Stimulated activated CD4-positive, alpha-beta T cell treated with anti-CD3 and anti-CD28 coated beads, Interleukin-12 subunit alpha, Interleukin-12 subunit beta, amount 100 ng/mL, for 4 hours (primary cell): Measurements from ENCODE around the gene LAMA1.

Source experiments
- DNase-seq: peaks from one replicate; pipeline ENCODE4 v3.0.0-alpha.2; 2020

The LAMA1 gene

GRCh38 chr18:7111134-7111533, 6.5 kb downstream of the LAMA1 start:
- DNase-seq = no peak

DNA sequence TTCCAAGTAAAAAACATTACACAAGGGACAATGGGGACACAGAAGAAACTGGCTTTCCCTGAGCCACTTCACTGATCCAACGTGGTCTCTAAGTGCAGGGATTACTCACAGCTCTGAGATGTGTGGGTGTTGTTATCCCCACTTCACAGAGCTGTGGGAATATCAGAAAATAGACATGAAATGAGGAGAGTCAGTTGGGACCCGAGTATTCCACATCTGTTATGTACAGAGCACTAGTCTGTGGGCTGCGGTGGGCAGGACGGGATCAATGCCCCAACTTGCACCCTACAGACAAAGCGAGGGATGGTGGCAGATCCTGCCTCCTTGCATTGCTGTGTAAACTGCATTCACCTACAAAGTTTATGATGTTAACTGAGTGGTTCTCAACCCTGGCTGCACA, 11.7 kb downstream of the LAMA1 start:
- DNase-seq = no peak

DNA sequence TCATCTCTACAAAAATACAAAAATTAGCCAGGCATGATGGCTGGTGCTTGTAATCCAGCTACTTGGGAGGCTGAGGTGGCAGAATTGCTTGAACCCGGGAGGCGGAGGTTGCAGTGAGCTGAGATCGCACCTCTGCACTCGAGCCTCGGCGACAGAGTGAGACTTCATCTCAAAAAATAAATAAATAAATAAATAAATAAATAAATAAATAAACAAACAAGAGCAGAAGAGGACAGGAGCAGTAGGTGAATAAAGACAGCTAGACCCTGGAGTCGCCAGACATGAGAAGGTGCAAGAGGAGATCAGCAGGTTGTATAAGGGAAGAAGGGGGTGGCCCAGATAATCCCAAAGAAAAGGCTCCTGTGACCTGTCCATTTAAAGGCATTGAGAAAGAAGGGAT, 12.3 kb downstream of the LAMA1 start:
- DNase-seq = no peak

DNA sequence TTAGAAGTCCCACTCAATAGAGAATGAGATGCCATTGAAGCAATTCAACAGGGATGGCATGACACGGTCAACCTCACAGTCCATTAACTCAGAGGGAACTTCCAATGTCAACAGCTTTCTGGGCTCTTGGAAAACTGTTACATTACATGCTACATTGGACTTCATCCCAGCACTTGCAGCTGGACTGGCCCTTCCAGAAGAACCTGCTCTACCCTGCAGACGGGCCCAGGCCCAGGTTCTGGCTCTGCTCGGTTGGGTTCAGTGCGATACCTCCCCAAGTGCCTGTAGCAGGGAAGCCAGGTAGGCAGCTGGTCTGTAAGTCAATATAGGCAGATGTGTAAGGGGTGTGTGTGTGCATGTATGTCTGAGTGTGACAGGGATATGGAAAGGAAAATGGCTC, 12.9 kb downstream of the LAMA1 start:
- no peak for DNase-seq

DNA sequence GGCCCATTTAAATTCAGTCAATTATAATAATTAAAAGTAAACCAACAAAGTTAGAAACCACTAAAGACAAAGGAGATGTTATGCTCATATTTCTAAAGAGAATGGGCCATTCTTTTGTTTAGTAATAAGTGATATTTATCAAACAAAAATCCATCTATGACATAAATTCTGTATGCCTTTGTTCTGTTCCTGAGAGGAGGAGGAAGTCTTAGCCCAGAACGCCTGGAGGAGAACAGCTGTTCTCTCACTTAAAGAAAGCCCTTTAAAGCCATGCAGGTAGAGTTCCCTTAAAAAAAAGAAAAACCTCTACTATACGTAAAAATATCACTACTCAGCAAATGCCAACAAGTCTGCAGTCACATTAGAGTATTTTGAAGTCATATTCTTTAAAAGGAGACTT, 15.5 kb downstream of the LAMA1 start:
- no peak for DNase-seq

GRCh38 chr18:7096838-7097237, 20.8 kb downstream of the LAMA1 start:
- DNase-seq = no peak

DNA sequence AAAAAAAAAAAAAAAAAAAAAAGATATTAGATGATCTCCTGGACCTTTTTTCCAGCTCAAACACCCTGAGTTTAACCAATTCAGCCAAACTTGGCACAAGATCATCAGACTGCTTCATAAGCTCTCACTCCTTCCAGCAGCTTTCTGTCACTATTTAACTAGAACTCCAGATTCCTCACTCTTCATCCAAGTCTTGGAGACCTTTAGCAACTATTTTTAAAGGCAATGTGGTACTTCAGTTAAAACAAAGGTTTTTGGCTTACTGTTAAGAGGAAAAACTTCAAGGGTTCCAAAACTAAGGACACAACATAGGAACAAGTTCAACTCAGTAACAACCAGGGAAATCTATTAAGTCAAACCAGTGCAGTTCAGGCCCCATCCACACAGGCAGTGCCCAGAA, 23.2 kb downstream of the LAMA1 start:
- DNase-seq = no peak

DNA sequence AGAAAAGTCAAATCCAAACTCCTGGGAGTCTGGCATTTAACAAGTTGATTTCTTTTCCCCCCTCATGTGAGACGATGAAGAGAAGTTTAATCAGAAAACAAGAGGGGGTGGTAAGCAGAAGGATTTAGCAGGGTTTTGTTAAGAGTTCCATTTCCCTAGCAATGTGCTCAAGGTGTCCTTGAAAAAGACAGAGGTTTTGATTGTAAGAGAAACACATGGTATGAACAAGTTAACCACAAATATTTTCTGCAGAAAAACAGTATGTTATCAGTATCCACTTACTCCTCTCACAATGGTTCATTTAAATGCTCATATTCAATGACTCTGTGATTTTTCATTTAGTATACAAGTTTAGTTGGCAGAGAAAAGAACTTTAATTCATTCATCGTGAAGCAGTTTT, 26.8 kb downstream of the LAMA1 start:
- no peak for DNase-seq

DNA sequence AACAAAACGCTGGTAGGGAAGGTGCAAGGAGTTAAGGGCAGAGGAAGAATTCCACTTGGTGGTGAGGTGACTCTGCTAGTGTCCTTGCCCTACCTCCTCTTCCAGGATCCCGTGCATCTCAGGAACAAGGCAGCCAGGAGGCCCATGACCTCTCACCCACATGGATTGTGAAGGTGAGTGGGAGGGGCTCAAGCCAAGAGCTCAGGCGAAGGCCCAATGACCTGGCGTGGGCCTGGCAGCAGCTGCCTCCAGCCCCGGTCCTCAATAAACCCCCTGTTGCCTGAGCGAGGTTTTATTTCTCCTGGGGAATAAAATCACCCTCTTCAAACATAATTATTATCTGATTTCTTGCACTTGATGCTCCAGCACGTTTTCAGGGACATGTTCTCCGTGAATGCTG, 28.2 kb downstream of the LAMA1 start:
- no peak for DNase-seq

DNA sequence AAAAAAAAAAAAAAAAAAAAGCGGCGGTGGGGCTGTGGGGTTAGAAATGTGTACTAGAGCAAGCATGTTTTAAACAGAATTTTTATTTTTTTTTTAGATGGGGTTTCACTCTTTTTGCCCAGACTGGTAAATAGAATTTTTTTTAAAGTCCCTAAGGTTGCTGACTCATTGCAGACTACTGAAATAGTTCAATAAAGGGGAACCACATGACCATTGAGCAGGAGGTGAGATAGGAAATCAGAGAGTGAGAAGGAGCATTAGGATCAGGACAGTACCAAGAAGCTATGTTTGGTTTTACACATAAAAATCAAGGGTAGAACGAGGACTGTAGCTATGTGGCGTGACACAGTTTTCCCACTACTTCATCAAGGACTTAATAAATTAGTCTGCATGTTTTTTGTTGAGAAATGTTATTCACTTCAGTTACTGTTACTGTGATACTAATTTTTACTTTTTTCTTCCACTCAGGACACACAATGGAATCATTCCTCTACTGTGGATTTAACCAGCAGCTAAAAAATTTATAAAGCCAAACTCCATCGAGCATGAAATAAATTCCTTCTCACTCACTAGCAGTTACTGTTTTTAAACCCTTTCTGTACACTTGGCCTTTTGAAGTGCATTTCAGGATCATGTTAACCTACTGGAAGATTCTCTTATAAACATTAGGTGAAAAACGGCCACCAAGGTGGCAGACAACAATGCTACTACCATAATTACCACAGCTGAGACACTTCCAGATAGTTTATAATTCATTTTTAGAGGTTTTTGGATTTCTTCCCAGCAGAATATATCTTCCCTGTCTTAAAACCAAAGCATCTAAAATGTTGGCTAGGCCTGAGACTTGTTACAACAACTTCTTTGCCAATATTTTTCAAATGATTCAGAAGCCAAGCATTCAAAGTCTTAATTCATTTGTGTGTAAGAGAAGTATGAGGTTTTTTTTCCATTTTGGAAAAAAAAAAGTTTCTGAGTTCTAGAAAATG, 33.2 kb downstream of the LAMA1 start:
- no peak for DNase-seq

- DNase-seq = no peak
Observed at GRCh38 chr18:7082671-7083070, 34.9 kb downstream of the LAMA1 start.

GRCh38 chr18:7079231-7079630, 38.4 kb downstream of the LAMA1 start:
- no peak for DNase-seq

DNA sequence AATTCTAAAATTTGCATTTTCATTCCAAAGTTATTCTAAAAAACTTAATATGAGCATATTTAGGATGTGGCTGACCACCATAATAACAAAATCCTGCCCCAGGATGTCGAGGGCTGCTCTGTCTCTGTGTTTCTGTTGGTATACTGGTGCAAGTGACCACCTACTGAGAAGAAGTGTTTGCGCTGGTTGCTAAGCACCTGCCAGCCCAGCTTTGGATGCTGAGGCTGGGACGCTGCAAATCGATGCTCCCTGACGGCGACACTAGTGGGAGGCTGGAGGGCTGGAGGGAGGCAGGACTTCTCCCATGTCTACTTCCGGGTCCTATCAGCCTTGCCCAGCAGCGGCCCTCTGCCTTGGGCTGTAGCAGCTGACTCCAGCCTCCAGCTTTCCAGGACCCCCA, 45.0 kb downstream of the LAMA1 start:
- DNase-seq = no peak

- no peak for DNase-seq
Observed at GRCh38 chr18:7071600-7071999, 46.0 kb downstream of the LAMA1 start.

GRCh38 chr18:7070466-7070865, 47.1 kb downstream of the LAMA1 start:
- no peak for DNase-seq

- no peak for DNase-seq
Observed at GRCh38 chr18:7068871-7069590, 48.6 kb downstream of the LAMA1 start.

GRCh38 chr18:7066965-7067555, 50.5 kb downstream of the LAMA1 start:
- no peak for DNase-seq

GRCh38 chr18:7065736-7066135, 51.9 kb downstream of the LAMA1 start:
- no peak for DNase-seq

- DNase-seq = no peak
Observed at GRCh38 chr18:7064346-7064745, 53.3 kb downstream of the LAMA1 start.

DNA sequence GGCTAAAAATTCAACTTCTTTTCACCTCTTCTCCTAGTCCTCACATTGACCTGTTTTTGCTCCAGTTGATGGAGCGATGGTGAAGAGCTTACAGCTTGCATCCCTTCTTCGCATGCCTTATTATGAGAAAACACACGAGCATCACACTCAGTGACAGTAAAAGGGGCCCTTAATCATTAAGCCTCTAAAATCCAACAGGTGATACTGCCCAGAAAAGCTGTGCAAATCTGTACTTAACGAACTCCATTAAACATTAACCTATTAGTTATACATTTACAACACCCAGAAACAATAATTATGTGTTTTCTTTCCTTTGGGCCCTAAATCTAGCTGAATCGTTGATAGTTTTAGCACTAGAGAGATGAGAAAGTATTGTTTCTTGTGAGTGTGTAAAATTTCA, 54.8 kb downstream of the LAMA1 start:
- no peak for DNase-seq

DNA sequence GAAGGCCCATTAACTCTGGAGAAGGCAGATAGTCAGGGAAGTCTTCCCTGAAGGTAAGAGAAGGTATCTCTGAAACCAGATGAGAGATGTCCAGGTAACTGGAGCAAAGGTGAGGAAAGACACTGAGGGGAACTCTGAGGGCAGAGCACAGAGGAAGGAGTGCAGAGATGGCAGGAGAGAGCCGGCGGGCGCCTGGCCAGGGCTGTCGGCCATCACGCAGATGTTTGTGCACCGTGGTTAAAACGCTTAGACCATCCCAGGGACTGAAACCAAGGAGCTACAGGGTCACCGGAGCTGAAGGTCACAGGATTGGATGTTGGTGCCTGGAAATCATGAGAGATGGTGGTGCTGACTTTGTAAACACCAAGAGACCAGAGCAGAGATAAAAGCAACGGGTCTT, 55.4 kb downstream of the LAMA1 start:
- no peak for DNase-seq

- DNase-seq = no peak
Observed at GRCh38 chr18:7059276-7059675, 58.3 kb downstream of the LAMA1 start.

- DNase-seq = no peak
Observed at GRCh38 chr18:7056026-7056425, 61.6 kb downstream of the LAMA1 start.

GRCh38 chr18:7049951-7050350, 67.6 kb downstream of the LAMA1 start:
- DNase-seq = no peak
